Keratinocyte (primary cell): ENCODE data around the gene ATP9B. TPM values are rescaled to one million over a fixed set of nuclear protein-coding genes. Genes with fewer than 3 reads are reported as not detected.

Experiments used
- DNase-seq: peaks from one replicate; pipeline ENCODE4 v3.0.0-alpha.2; 2011; ENCODE audit warnings: low read depth, missing footprints, low spot score
- FAIRE-seq: peaks from 2 replicates; lab custom pipeline; 2011; peaks lifted over from hg19 to GRCh38; lab: Jason Lieb, UNC
- H2AFZ ChIP-seq: 2 replicates; pipeline ENCODE4 v1.6.0; 2012; ENCODE audit warnings: low read length, control low read depth, inconsistent platforms; ENCODE audit not compliant: control insufficient read depth
- H3K27ac ChIP-seq: 2 replicates; pipeline ENCODE4 v1.5.1; 2011; ENCODE audit warnings: low read length; ENCODE audit not compliant: control insufficient read depth, insufficient read depth
- H3K27me3 ChIP-seq: 3 replicates; pipeline ENCODE4 v1.6.0; 2011; ENCODE audit warnings: low read length; ENCODE audit not compliant: control insufficient read depth, insufficient read depth; ENCODE audit errors: extremely low read depth
- H3K36me3 ChIP-seq, 2 experiments: 2 replicates in 1 of 2; 3 replicates in 1 of 2; pipeline ENCODE4 v1.5.1; 2011; ENCODE audit warnings: low read length in 2 of 2, mild to moderate bottlenecking in 1 of 2; ENCODE audit not compliant: control insufficient read depth in 2 of 2, insufficient read depth in 2 of 2; ENCODE audit errors: extremely low read depth in 1 of 2
- H3K4me1 ChIP-seq: 3 replicates; pipeline ENCODE4 v1.5.1; 2011; ENCODE audit warnings: low read length; ENCODE audit not compliant: control insufficient read depth, insufficient read depth; ENCODE audit errors: extremely low read depth
- H3K4me2 ChIP-seq: 3 replicates; pipeline ENCODE4 v1.6.0; 2011; ENCODE audit warnings: low read depth, low read length; ENCODE audit not compliant: control insufficient read depth, insufficient read depth; ENCODE audit errors: extremely low read depth
- H3K4me3 ChIP-seq, 3 experiments: fragments of 200-600 bp in 1 of 3; sonication (generic) in 1 of 3; 2 replicates in 2 of 3; 3 replicates in 1 of 3; pipeline ENCODE4 v1.5.1; 2011 to 2016; ENCODE audit warnings: low read length in 3 of 3, mild to moderate bottlenecking in 3 of 3, control low read depth in 2 of 3, inconsistent platforms in 1 of 3, low read depth in 1 of 3, mixed read lengths in 1 of 3, mixed run types in 1 of 3, moderate library complexity in 1 of 3; ENCODE audit not compliant: control insufficient read depth in 2 of 3, insufficient read depth in 2 of 3; ENCODE audit errors: extremely low read depth in 1 of 3
- H3K79me2 ChIP-seq: 2 replicates; pipeline ENCODE4 v1.6.0; 2012; ENCODE audit warnings: low read length; ENCODE audit not compliant: control insufficient read depth, insufficient read depth
- H3K9ac ChIP-seq: 3 replicates; pipeline ENCODE4 v1.6.0; 2011; ENCODE audit warnings: low read length; ENCODE audit not compliant: control insufficient read depth, insufficient read depth; ENCODE audit errors: extremely low read depth
- H3K9me1 ChIP-seq: 3 replicates; pipeline ENCODE4 v1.6.0; 2011; ENCODE audit warnings: low read length; ENCODE audit not compliant: control insufficient read depth, insufficient read depth; ENCODE audit errors: extremely low read depth
- H3K9me3 ChIP-seq: 2 replicates; pipeline ENCODE4 v1.5.1; 2012; ENCODE audit warnings: low read depth, low read length; ENCODE audit not compliant: control insufficient read depth
- H4K20me1 ChIP-seq: 3 replicates; pipeline ENCODE4 v1.6.0; 2011; ENCODE audit warnings: low read length; ENCODE audit not compliant: control insufficient read depth, insufficient read depth; ENCODE audit errors: extremely low read depth
- EZH2 ChIP-seq: IDR thresholded peaks from one replicate; pipeline ENCODE4 v1.6.1; 2012; ENCODE audit warnings: inconsistent platforms, mild to moderate bottlenecking, low read length, moderate library complexity
- dilution Hi-C: fragments of 300-500 bp; cut with MboI; formaldehyde crosslinking; loops from one replicate; pipeline ENCODE4 v1.7.0; 2020; ENCODE audit warnings: low sequenced_read_pairs; ENCODE audit not compliant: extremely low pct_ligation_motif_present
- polyA plus RNA-seq, 5 experiments: library from polyadenylated mRNA; depleted of rRNA in 3 of 5; stranded (reverse) in 3 of 5; stranded (forward) in 1 of 5; unstranded in 1 of 5; fragments of >200 nt; gene quantifications; 1 replicate in 1 of 5; 2 replicates in 3 of 5; 3 replicates in 1 of 5; pipeline versions ENCODE4 v1.2.1 to v1.2.3, GENCODE V29; 2011 to 2012; ENCODE audit warnings: missing spikeins in 2 of 5, low read depth in 1 of 5, low replicate concordance in 1 of 5
- TF ChIP-seq, protein P1 (sequence below), 3 experiments: IDR thresholded peaks in 1 of 3; conservative IDR thresholded peaks in 1 of 3; optimal IDR thresholded peaks in 1 of 3; 2 replicates in 2 of 3; 3 replicates in 1 of 3; pipeline versions ENCODE3 to v1.5.1; 2011; ENCODE audit warnings: low read length in 3 of 3, mild to moderate bottlenecking in 3 of 3, moderate library complexity in 2 of 3, control low read depth in 1 of 3, inconsistent platforms in 1 of 3; ENCODE audit not compliant: insufficient read depth in 2 of 3; ENCODE audit errors: extremely low read depth in 1 of 3

Gene ATP9B
- polyA plus RNA-seq, 1 donor (not counting 4 experiments of a cell fraction or from before 2014, with no cell fraction given): 16.1 TPM

DNA sequence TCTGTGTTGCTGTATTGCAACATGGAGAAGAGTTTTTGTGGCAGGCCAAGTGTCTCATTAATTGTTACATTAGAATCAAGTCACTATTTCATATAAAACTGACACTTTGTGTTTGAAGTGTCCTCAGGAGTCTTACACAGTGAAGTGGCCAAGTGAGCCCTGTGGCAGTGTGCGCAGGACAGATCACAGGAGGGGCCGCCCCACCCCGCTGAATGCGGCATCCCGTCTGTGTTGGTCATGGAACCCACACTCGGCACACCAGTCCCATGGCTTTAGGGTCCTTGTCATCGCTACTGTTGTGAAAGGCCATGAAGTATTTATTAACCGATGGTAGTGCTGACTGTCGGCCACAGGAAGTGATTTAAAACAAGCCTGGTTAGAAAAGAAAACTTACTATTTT, 181.8 kb downstream of the ATP9B start:
- Histone ChIP-seq H3K36me3 (peaks cover 0 to 8% of the 10 kb centered on the region in 2 experiments), H4K20me1 (no peaks in the 10 kb centered on the region), H3K9ac (no peak overlapping the region), H3K9me1 (no peaks in the 10 kb centered on the region), H2AFZ (no peak overlapping the region), H3K4me1 (peaks cover 5% of the 10 kb centered on the region), H3K4me2 (no peak overlapping the region), H3K27me3 (no peaks in the 10 kb centered on the region), H3K4me3 (no peak overlapping the region), H3K79me2 (no peaks in the 10 kb centered on the region), H3K27ac (no peak overlapping the region), H3K9me3 (no peaks in the 10 kb centered on the region)
- FAIRE-seq: no peak
- DNase-seq: no peak
- no peak for TF ChIP-seq EZH2
- TF ChIP-seq, protein P1, sequence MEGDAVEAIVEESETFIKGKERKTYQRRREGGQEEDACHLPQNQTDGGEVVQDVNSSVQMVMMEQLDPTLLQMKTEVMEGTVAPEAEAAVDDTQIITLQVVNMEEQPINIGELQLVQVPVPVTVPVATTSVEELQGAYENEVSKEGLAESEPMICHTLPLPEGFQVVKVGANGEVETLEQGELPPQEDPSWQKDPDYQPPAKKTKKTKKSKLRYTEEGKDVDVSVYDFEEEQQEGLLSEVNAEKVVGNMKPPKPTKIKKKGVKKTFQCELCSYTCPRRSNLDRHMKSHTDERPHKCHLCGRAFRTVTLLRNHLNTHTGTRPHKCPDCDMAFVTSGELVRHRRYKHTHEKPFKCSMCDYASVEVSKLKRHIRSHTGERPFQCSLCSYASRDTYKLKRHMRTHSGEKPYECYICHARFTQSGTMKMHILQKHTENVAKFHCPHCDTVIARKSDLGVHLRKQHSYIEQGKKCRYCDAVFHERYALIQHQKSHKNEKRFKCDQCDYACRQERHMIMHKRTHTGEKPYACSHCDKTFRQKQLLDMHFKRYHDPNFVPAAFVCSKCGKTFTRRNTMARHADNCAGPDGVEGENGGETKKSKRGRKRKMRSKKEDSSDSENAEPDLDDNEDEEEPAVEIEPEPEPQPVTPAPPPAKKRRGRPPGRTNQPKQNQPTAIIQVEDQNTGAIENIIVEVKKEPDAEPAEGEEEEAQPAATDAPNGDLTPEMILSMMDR (optimal IDR thresholded peaks at IDR 0.05 in 1 of 3, IDR thresholded peaks at IDR 0.05 in 1 of 3, conservative IDR thresholded peaks at IDR 0.05 in 1 of 3; ENCODE audit: extremely low read depth in 1 of 3, insufficient read depth in 2 of 3, low read length in 3 of 3): no peak
- dilution Hi-C loops: no loop called here

DNA sequence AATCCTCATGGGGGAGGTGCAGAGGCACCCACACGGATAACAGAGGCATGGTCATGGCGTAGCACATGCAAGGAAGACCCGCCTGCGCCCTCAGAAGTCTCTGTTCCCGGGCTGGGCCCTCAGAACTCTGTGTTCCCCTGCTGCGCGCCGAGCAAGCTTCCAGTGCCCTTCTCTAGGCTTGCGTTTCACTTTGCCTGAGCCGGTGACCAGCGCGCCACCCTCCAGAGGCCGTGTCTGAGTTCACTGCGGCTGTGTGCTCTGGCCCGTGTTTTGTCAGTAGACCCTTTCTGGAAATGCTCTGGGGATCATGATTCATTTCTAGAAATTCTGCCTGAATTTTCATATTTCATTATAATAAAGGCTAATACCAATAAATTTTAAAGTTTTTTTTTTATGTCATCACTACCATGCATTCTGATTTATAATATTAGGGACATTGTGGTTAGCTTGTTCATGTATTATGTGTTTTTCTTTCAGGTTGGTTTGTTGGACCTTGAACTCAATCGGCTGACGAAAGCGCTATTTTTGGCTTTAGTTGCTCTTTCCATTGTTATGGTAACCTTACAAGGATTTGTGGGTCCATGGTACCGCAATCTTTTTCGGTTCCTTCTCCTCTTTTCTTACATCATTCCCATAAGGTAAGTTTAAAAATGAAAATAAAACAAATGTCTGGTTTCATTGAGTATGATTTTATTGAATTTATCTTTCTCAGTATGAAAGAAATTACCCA, 183.9 kb downstream of the ATP9B start:
- TF ChIP-seq, protein P1 (optimal IDR thresholded peaks at IDR 0.05 in 1 of 3, IDR thresholded peaks at IDR 0.05 in 1 of 3, conservative IDR thresholded peaks at IDR 0.05 in 1 of 3; ENCODE audit: extremely low read depth in 1 of 3, insufficient read depth in 2 of 3, low read length in 3 of 3): no peak
- no peak for TF ChIP-seq EZH2
- Histone ChIP-seq H4K20me1 (no peaks in the 10 kb centered on the region), H3K4me2 (no peak overlapping the region), H3K27me3 (no peaks in the 10 kb centered on the region), H2AFZ (no peak overlapping the region), H3K4me1 (no peaks in the 10 kb centered on the region), H3K9me3 (no peaks in the 10 kb centered on the region), H3K36me3 (peaks cover 0 to 8% of the 10 kb centered on the region in 2 experiments), H3K27ac (no peak overlapping the region), H3K4me3 (no peak overlapping the region), H3K9ac (no peak overlapping the region), H3K79me2 (no peaks in the 10 kb centered on the region), H3K9me1 (no peaks in the 10 kb centered on the region)
- dilution Hi-C loops: no loop called here
- DNase-seq: no peak
- FAIRE-seq: no peak
